Esophagus squamous epithelium (tissue), 5 donors: ENCODE data around the gene ADGRD1. TPM values are rescaled to one million over a fixed set of nuclear protein-coding genes. Genes with fewer than 3 reads are reported as not detected.

Source experiments
- DNase-seq: peaks from one replicate; lab custom pipeline; 2025; lab: John Stamatoyannopoulos, UW
- H3K27ac ChIP-seq, 4 donors: fragments of 200-600 bp; sonication (generic); one replicate each; pipeline ENCODE4 v1.5.1; 2016 to 2019; ENCODE audit warnings: mild to moderate bottlenecking in 1 of 4
- H3K27me3 ChIP-seq, 4 donors: fragments of 200-600 bp; sonication (generic); 1 replicate in 3 of 4; 2 replicates in 1 of 4; pipeline versions ENCODE4 v1.5.1 to v1.6.0; 2017 to 2021; ENCODE audit warnings: antibody characterized with exemption in 1 of 4
- H3K36me3 ChIP-seq, 3 donors: fragments of 200-600 bp; sonication (generic); one replicate each; pipeline ENCODE4 v1.5.1; 2016 to 2019
- H3K4me1 ChIP-seq, 3 donors: fragments of 200-600 bp; sonication (generic); one replicate each; pipeline ENCODE4 v1.5.1; 2017 to 2019
- H3K4me3 ChIP-seq, 4 donors: fragments of 200-600 bp; sonication (generic); 1 replicate in 3 of 4; 2 replicates in 1 of 4; pipeline ENCODE4 v1.5.1; 2016 to 2019; ENCODE audit warnings: mild to moderate bottlenecking in 2 of 4, moderate library complexity in 1 of 4
- H3K9me3 ChIP-seq, 3 donors: fragments of 200-600 bp; sonication (generic); one replicate each; pipeline ENCODE4 v1.5.1; 2016 to 2019
- CTCF ChIP-seq, 6 experiments: fragments of 450-650 bp in 4 of 6; fragments of 200-600 bp in 2 of 6; sonication (generic) in 2 of 6; IDR thresholded peaks; one replicate each; pipeline ENCODE4 v1.5.1; 2016 to 2019; ENCODE audit warnings: antibody characterized with exemption in 6 of 6, mild to moderate bottlenecking in 4 of 6, moderate library complexity in 4 of 6
- POLR2A ChIP-seq, 4 donors: fragments of 450-650 bp; IDR thresholded peaks; one replicate each; pipeline ENCODE4 v1.6.1; 2017; ENCODE audit warnings: antibody characterized with exemption in 4 of 4, mild to moderate bottlenecking in 4 of 4, moderate library complexity in 3 of 4
- WGBS, 2 donors: methylation state at CpG; one replicate each; pipeline ENCODE4 v1.1.5; 2018; 5-methylcytosine and 5-hydroxymethylcytosine counted together
- intact Hi-C: fragments of 100-400 bp; cut with DNase I; formaldehyde crosslinking; loops from one replicate; pipeline ENCODE4 v1.15.0; 2022
- total RNA-seq, 4 donors: library from RNA; depleted of rRNA; stranded (reverse); fragments of >200 nt; gene quantifications; one replicate each; pipeline ENCODE4 v1.1.0, GENCODE V29; 2016
- donor health status: DM: yes; HTN: yes; CAD: no.

Gene ADGRD1
- total RNA-seq, 4 donors from 2014 or later: 2.2 to 28.2 (median 8.8) TPM

- 50 to 78% methylated on average over 2 to 5 of the region's 28 CpGs for WGBS, 2 donors
Observed at GRCh38 chr12:131084341-131085011, 130.8 kb downstream of the ADGRD1 start.

GRCh38 chr12:131085125-131085815 lies 131.6 kb downstream of the ADGRD1 start:
- TF ChIP-seq CTCF (IDR thresholded peaks at IDR 0.05) (no peak), POLR2A (IDR thresholded peaks at IDR 0.05) (no peak)
- peaks cover 0 to 5% (median 0%) of the 10 kb centered on the region in 3 donors for H3K36me3 ChIP-seq
- WGBS, 2 donors: 76 to 83% methylated on average over 11 to 16 of the region's 22 CpGs
- intact Hi-C loops: no loop called here
- H3K9me3 ChIP-seq: no peaks in the 10 kb centered on the region
- H3K4me3 ChIP-seq: no peak overlapping the region
- no peak overlapping the region for H3K27ac ChIP-seq
- peaks cover 0 to 3% (median 0%) of the 10 kb centered on the region in 4 donors for H3K27me3 ChIP-seq
- no peak for DNase-seq
- H3K4me1 ChIP-seq: no peaks in the 10 kb centered on the region

More at GRCh38 chr12:131084341-131085011, 130.8 kb downstream of the ADGRD1 start:
- Histone ChIP-seq H3K36me3 (peaks cover 0 to 5% (median 0%) of the 10 kb centered on the region in 3 donors), H3K4me1 (no peaks in the 10 kb centered on the region), H3K4me3 (no peak overlapping the region), H3K27me3 (peaks cover 0 to 3% (median 0%) of the 10 kb centered on the region in 4 donors), H3K27ac (no peak overlapping the region), H3K9me3 (no peaks in the 10 kb centered on the region)
- no peak for TF ChIP-seq POLR2A (IDR thresholded peaks at IDR 0.05)
- TF ChIP-seq CTCF (IDR thresholded peaks at IDR 0.05): no peak
- no peak for DNase-seq
- intact Hi-C loops: no loop called here

- H3K9me3 ChIP-seq: no peaks in the 10 kb centered on the region
- intact Hi-C loops: no loop called here
- no peaks in the 10 kb centered on the region for H3K4me1 ChIP-seq
- no peak overlapping the region for H3K4me3 ChIP-seq
- H3K27ac ChIP-seq: no peak overlapping the region
- H3K36me3 ChIP-seq: peaks cover 0 to 5% (median 0%) of the 10 kb centered on the region in 3 donors
- 73 to 77% methylated on average over 5 to 8 of the region's 24 CpGs for WGBS, 2 donors
- no peak for TF ChIP-seq CTCF (IDR thresholded peaks at IDR 0.05)
- no peak for TF ChIP-seq POLR2A (IDR thresholded peaks at IDR 0.05)
- no peak for DNase-seq
- H3K27me3 ChIP-seq: peaks cover 0 to 3% (median 0%) of the 10 kb centered on the region in 4 donors
Observed at GRCh38 chr12:131085816-131086591, 132.3 kb downstream of the ADGRD1 start.

- Histone ChIP-seq H3K27ac (no peak overlapping the region), H3K4me3 (no peak overlapping the region), H3K27me3 (peaks cover 0 to 3% (median 0%) of the 10 kb centered on the region in 4 donors), H3K9me3 (no peaks in the 10 kb centered on the region), H3K4me1 (no peaks in the 10 kb centered on the region), H3K36me3 (peaks cover 0 to 5% (median 0%) of the 10 kb centered on the region in 3 donors)
- no peak for DNase-seq
- no peak for TF ChIP-seq CTCF (IDR thresholded peaks at IDR 0.05)
- intact Hi-C loops: no loop called here
- 95% methylated on average over 7 of the region's 24 CpGs; no CpG with 5 or more reads in 1 of the 2 donors for WGBS, 2 donors
Observed at GRCh38 chr12:131087302-131087818, 133.7 kb downstream of the ADGRD1 start.
